ENCODE measurements around the gene PRKCE.
"Not testable (repeated sequence)": the region's sequence is repeated elsewhere in the genome, so short reads cannot be mapped to it uniquely, and the experiment has no call there.

PRKCE gene

DNA sequence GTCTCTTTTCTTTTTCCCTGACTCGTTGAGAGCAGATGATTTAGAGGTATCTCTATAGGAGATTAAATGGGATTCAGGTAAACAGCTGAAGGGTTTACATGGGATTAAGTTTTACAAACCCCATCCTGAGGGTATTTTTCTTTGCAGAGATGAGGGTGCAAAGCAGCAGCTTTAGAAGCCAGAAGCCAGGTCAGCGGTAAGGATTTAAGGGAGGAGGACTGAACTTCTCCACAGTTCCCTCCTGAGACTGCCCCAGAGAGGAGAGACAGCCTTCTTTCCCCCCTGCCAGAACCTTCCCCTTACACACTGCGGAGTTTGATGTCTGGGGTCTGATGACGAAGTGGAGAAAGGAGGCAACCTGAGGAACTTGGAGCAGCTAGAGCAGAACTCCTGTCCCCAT, 220.1 kb downstream of the PRKCE start:
- DNase-seq, result no peak

DNA sequence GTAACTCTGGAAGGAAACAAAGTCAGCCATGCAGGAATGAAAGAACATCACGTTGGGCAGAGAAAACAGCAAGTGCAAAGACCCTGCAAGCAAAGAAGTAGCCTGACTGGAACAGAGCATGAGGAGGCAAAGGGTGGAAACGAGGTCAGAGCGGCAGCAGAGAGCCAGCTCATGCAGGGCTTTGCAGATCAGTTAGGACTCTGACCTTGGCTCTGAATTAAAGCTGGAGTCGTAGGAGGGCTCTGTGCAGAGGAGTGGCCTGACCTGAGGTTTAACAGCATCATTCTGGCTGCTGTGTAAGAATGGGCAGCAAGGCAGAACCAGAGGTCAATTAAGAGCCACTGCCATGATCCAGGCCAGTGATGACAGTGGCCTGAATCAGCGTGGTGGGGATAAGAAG, 220.7 kb downstream of the PRKCE start:
- DNase-seq, result no peak

DNA sequence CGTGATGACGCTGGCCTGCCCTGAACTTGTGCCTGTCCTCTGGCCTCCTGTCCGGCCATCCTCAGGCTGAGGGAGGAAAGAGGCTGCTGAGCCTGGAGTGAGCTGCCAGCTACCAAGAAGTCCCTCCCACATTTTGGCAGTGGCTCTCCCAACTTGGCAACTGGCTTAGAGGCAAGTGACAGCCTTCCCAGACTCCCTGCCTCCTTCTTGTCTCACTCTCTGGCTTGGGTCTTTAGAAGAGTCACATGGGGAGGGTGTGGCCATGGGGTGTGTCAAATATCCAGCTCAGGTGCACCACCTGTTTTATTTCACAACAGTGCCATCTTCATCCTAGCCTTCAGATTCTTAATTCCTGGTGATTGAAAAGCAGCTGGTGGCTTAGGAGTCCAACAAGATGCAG, 222.9 kb downstream of the PRKCE start:
- DNase-seq, result no peak

GRCh38 chr2:45876611-45877010, 225.1 kb downstream of the PRKCE start:
- no peak for DNase-seq

- no peak for DNase-seq
These were observed 227.9 kb downstream of the PRKCE start for GRCh38 chr2:45879406-45879805.

- DNase-seq, result no peak
These were observed 228.5 kb downstream of the PRKCE start for GRCh38 chr2:45879936-45880335.

- no peak for DNase-seq
These were observed 230.6 kb downstream of the PRKCE start for GRCh38 chr2:45881970-45882581.

DNA sequence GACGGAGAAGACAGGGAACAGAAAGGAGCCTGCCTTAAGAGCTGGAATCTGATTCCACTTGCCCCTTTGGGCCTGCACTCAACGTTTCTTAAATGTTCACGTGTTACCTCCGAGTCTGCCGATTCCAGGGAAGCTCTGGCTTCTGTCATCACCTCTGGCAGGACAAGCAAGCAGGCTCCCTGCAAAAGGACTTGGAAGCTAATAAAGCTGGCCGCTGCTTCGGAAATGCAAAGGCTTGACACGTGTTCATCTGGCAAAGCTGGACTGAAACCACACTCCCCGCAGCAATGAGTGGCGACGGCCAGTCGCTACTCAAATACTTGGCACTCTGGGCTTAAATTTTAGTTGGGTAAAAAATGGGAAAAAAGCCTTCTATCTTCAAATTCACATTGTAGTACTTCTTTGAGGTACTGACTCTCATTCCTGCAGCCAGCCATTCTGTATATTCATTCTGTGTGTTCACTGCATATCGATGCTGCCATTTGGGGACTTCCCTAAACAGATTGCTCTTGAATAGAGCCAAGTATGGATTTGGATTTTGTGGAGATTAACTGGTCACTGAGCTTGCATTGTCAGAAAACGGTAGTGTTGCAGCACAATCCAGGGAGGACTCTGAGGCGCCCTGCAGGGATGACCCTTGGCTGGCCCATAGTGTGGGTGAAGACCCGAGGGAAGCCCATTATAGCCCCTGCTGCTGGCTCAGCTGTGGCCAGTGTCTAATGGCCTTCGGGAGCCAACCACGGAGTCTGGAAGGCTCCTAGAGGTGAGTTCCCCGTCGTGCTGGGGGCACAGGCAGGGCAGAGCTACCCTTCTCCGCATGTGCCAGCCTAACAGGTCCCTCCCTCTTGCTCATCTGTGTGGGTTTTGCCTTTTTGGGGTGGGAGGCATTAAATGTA, 231.5 kb downstream of the PRKCE start:
- no peak for DNase-seq

- DNase-seq, result no peak
These were observed 232.1 kb downstream of the PRKCE start for GRCh38 chr2:45883603-45884000.

DNA sequence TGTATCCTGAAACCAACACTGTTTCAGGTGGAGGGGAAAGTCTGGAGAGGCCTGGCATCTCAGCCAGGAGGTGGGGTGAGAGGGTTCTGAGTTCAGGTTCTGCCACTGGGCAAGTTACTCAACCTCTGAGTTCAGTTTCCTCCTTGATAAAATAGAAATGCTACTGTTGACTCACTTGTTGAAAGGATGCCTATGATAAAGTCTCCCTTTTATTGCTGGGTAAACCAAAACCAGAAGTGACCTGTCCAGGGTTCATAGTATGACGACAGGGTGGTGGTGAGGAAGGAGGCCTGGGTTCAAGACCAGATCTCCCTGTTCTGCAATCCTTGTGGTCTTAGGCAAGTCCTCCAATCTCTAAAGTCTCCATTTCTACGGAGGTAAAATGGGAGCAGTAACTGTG, 232.7 kb downstream of the PRKCE start:
- no peak for DNase-seq

- no peak for DNase-seq
These were observed 233.7 kb downstream of the PRKCE start for GRCh38 chr2:45885171-45885621.

DNA sequence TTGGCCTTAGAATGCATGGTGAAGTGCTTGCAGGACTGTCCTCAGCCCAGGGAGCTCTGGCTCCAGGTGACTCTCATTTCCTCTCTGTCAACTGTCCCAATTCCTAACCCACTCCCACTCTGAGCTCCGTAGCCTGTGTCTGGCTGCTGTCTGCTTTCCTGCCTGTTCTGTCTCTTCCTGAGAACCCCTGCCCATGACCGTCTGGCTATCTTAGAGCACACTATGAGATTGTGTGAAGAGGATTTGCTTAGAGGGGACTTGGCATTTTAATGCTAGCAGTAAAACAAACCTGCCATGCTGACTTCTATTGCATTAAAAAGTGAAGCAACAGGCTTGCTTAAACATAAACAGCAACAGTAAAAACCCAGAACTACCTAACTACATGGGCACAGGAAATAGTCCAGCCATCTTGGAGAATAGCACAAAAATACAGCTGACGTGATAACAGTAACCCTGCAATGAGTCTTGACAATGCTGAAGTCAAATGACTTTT, 234.7 kb downstream of the PRKCE start:
- DNase-seq, result no peak

- no peak for DNase-seq
These were observed 236.7 kb downstream of the PRKCE start for GRCh38 chr2:45888167-45888566.

- no peak for DNase-seq
These were observed 237.2 kb downstream of the PRKCE start for GRCh38 chr2:45888641-45889040.

- DNase-seq, result peak; percentile 17
These were observed 237.6 kb downstream of the PRKCE start for GRCh38 chr2:45889053-45889452.

DNA sequence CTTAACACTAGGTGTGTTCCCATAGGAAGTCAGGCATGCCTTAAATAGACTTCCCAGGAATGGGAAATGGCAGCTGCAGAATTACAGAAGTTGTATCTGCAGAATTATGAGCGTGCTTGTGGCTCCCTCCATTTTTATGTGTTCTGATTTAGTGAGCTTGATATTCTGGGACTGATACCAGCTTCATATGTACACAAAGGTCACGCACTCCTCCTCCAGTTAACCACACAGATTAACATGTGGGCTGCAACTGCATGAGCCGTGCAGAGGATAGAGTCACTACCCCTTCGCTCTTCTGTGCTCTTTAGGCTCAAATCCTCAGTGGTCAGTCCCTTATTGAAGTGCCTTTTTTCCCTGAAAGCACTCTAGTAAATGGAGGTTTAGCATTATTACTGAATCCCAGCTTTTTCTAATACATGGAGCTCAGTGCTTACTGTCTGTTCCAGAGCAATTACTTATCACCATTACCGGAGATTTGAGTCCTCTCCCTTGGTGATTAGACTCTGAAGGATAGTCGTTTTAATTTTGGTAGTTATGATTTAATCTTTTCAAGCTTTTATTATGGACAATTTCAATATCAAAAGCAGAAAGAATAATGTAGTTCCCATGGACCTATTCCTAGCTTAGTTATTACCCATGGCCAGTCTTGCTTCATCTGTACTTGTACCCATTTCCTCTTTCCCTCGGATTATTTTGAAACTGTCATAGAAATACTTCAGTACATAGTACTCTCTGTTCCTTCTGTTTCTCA, 238.3 kb downstream of the PRKCE start:
- DNase-seq, result no peak

DNA sequence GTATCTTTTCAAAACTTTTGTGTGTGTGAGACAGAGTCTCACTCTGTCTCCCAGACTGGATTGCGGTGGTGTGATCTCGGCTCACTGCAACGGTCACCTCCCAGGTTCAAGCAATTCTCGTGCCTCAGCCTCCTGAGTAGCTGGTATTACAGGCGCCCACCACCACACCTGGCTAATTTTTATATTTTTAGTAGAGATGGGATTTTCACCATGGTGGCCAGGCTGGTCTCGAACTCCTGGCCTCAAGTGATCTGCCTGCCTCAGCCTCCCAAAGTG, 238.8 kb downstream of the PRKCE start:
- DNase-seq, result not testable (repeated sequence)

DNA sequence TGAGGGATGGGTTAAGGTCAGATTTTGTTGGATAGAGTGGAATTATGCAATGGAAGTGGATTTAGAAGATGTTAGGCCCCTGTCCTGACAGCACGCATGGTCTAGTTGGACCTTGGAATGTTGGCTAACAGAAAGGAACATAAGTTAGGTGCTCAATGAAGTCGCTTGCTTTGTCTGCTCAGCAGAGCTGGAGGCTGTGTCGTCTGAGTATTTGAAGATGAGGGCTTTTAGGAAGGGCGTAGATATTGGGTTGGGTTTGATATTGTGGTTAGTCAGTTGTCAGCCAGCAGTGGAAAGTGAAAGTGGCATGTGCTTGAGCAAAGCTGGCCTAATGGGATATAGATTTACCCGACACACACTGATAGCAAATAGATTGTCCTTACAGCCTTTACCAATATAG, 239.3 kb downstream of the PRKCE start:
- DNase-seq, result no peak

GRCh38 chr2:45891719-45892424, 240.4 kb downstream of the PRKCE start:
- DNase-seq, result no peak

GRCh38 chr2:45892425-45892745, 240.9 kb downstream of the PRKCE start:
- no peak for DNase-seq

- no peak for DNase-seq
These were observed 241.3 kb downstream of the PRKCE start for GRCh38 chr2:45892757-45893156.

GRCh38 chr2:45894211-45894610, 242.7 kb downstream of the PRKCE start:
- no peak for DNase-seq

DNA sequence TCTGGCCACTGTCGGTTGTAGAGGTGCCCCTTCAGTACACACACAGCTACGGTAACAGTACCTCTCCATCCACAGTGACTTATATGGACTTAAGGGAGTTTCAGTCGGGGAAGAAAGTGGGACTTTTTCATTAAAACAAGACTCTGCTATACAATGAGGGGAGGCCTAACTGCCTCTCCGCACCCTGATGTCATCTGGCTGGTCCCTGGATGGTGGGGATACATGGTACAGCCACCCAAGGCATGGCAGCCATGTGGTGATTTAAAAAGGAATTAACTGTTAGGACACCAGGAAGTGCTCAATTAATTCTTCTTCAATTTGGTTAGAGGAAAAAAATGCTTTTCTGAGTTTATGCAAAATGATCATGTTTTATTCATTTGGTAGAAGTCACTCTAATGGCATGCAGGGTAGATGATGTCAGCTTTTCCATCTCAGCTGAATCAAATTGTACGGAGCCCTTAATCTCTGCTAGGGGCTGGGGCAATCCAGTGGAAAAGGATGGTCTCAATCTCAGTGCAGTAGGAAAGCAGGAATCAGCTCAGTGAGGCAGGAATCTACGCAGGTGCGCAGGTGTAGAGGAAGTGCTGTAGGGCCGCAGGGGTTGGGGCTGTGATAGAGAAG, 243.9 kb downstream of the PRKCE start:
- DNase-seq, result no peak
